ENCODE measurements around the gene WDR48. TPM values are rescaled to one million over a fixed set of nuclear protein-coding genes. Genes with fewer than 3 reads are reported as not detected.

Gene WDR48
- polyA plus RNA-seq, 1 donor (not counting 4 experiments of a cell fraction or from before 2014, with no cell fraction given), result 29.7 TPM

- no peak overlapping the region for H3K4me3 ChIP-seq (ENCODE audit: control insufficient read depth in 2 of 3, extremely low read depth in 1 of 3, insufficient read depth in 2 of 3, low read depth in 1 of 3, low read length in 3 of 3)
- dilution Hi-C loops (cut with MboI; ENCODE audit: extremely low pct_ligation_motif_present, low sequenced_read_pairs), result no loop called here
- no peaks in the 10 kb centered on the region for H3K9me3 ChIP-seq (ENCODE audit: control insufficient read depth, low read depth, low read length)
- no peaks in the 10 kb centered on the region for H3K36me3 ChIP-seq (ENCODE audit: control insufficient read depth in 2 of 2, extremely low read depth in 1 of 2, insufficient read depth in 2 of 2, low read length in 2 of 2)
- H2AFZ ChIP-seq (ENCODE audit: control insufficient read depth, low read length), result no peak overlapping the region
- no peak overlapping the region for H3K27ac ChIP-seq (ENCODE audit: control insufficient read depth, insufficient read depth, low read length)
- no peak overlapping the region for H3K4me2 ChIP-seq (ENCODE audit: control insufficient read depth, extremely low read depth, insufficient read depth, low read depth, low read length)
- no peaks in the 10 kb centered on the region for H3K27me3 ChIP-seq (ENCODE audit: control insufficient read depth, extremely low read depth, insufficient read depth, low read length)
- no peaks in the 10 kb centered on the region for H3K79me2 ChIP-seq (ENCODE audit: control insufficient read depth, insufficient read depth, low read length)
- no peak for TF ChIP-seq EZH2 (IDR thresholded peaks at IDR 0.05; ENCODE audit: low read length)
- no peak for TF ChIP-seq CTCF (optimal IDR thresholded peaks at IDR 0.05 in 1 of 3, IDR thresholded peaks at IDR 0.05 in 1 of 3, conservative IDR thresholded peaks at IDR 0.05 in 1 of 3; ENCODE audit: extremely low read depth in 1 of 3, insufficient read depth in 2 of 3, low read length in 3 of 3)
- H3K4me1 ChIP-seq (ENCODE audit: control insufficient read depth, extremely low read depth, insufficient read depth, low read length), result peaks cover 16% of the 10 kb centered on the region
- no peaks in the 10 kb centered on the region for H4K20me1 ChIP-seq (ENCODE audit: control insufficient read depth, extremely low read depth, insufficient read depth, low read length)
- no peak overlapping the region for H3K9ac ChIP-seq (ENCODE audit: control insufficient read depth, extremely low read depth, insufficient read depth, low read length)
- no peak for FAIRE-seq
- H3K9me1 ChIP-seq (ENCODE audit: control insufficient read depth, extremely low read depth, insufficient read depth, low read length), result no peaks in the 10 kb centered on the region
- DNase-seq (ENCODE audit: low read depth, low spot score), result no peak
Observed at GRCh38 chr3:39122813-39123212, 71.0 kb downstream of the WDR48 start.

GRCh38 chr3:39124876-39125840 lies 73.3 kb downstream of the WDR48 start:
- H3K9me3 ChIP-seq (ENCODE audit: control insufficient read depth, low read depth, low read length), result no peaks in the 10 kb centered on the region
- no peak for FAIRE-seq
- DNase-seq (ENCODE audit: low read depth, low spot score), result no peak
- dilution Hi-C loops (cut with MboI; ENCODE audit: extremely low pct_ligation_motif_present, low sequenced_read_pairs), result no loop called here
- H4K20me1 ChIP-seq (ENCODE audit: control insufficient read depth, extremely low read depth, insufficient read depth, low read length), result no peaks in the 10 kb centered on the region
- peaks cover 16% of the 10 kb centered on the region for H3K4me1 ChIP-seq (ENCODE audit: control insufficient read depth, extremely low read depth, insufficient read depth, low read length)
- no peak overlapping the region for H3K27ac ChIP-seq (ENCODE audit: control insufficient read depth, insufficient read depth, low read length)
- H3K9ac ChIP-seq (ENCODE audit: control insufficient read depth, extremely low read depth, insufficient read depth, low read length), result no peak overlapping the region
- H3K4me2 ChIP-seq (ENCODE audit: control insufficient read depth, extremely low read depth, insufficient read depth, low read depth, low read length), result peak overlapping the region; percentile 48
- H2AFZ ChIP-seq (ENCODE audit: control insufficient read depth, low read length), result no peak overlapping the region
- H3K79me2 ChIP-seq (ENCODE audit: control insufficient read depth, insufficient read depth, low read length), result no peaks in the 10 kb centered on the region
- H3K9me1 ChIP-seq (ENCODE audit: control insufficient read depth, extremely low read depth, insufficient read depth, low read length), result no peaks in the 10 kb centered on the region
- no peak overlapping the region for H3K4me3 ChIP-seq (ENCODE audit: control insufficient read depth in 2 of 3, extremely low read depth in 1 of 3, insufficient read depth in 2 of 3, low read depth in 1 of 3, low read length in 3 of 3)
- H3K36me3 ChIP-seq (ENCODE audit: control insufficient read depth in 2 of 2, extremely low read depth in 1 of 2, insufficient read depth in 2 of 2, low read length in 2 of 2), result no peaks in the 10 kb centered on the region
- TF ChIP-seq CTCF (optimal IDR thresholded peaks at IDR 0.05 in 1 of 3, IDR thresholded peaks at IDR 0.05 in 1 of 3, conservative IDR thresholded peaks at IDR 0.05 in 1 of 3; ENCODE audit: extremely low read depth in 1 of 3, insufficient read depth in 2 of 3, low read length in 3 of 3) (peak; percentile 36 to 67 (median 44)), EZH2 (IDR thresholded peaks at IDR 0.05; ENCODE audit: low read length) (no peak)
- H3K27me3 ChIP-seq (ENCODE audit: control insufficient read depth, extremely low read depth, insufficient read depth, low read length), result no peaks in the 10 kb centered on the region
